Measurements from ENCODE around the gene MAPK1. TPM values are rescaled to one million over a fixed set of nuclear protein-coding genes. Genes with fewer than 3 reads are reported as not detected.

MAPK1 gene
- total RNA-seq, 3 donors from 2014 or later, result 126 to 131 (median 127) TPM

GRCh38 chr22:21835378-21835777, 32.1 kb downstream of the MAPK1 start:
- no peaks in the 10 kb centered on the region for H3K9me3 ChIP-seq
- intact Hi-C loops (cut with DNase I, micrococcal nuclease), result no loop called here
- ATAC-seq (no peak), DNase-seq (no peak)
- no peak overlapping the region for H3K4me3 ChIP-seq
- peaks cover 12% of the 10 kb centered on the region for H3K4me1 ChIP-seq (ENCODE audit: low read depth)
- no peak for TF ChIP-seq CTCF (IDR thresholded peaks at IDR 0.05)
- no peaks in the 10 kb centered on the region for H3K36me3 ChIP-seq (ENCODE audit: low read depth)

GRCh38 chr22:21834869-21835268, 32.6 kb downstream of the MAPK1 start:
- no peak for DNase-seq
- Histone ChIP-seq H3K36me3 (ENCODE audit: low read depth) (no peaks in the 10 kb centered on the region), H3K4me3 (no peak overlapping the region), H3K4me1 (ENCODE audit: low read depth) (peaks cover 12% of the 10 kb centered on the region), H3K9me3 (no peaks in the 10 kb centered on the region)
- no peak for ATAC-seq
- TF ChIP-seq CTCF (IDR thresholded peaks at IDR 0.05), result no peak
- intact Hi-C loops (cut with DNase I, micrococcal nuclease), result no loop called here

- Histone ChIP-seq H3K36me3 (ENCODE audit: low read depth) (no peaks in the 10 kb centered on the region), H3K4me3 (no peak overlapping the region), H3K9me3 (no peaks in the 10 kb centered on the region), H3K4me1 (ENCODE audit: low read depth) (peaks cover 10% of the 10 kb centered on the region)
- peak; percentile 17 for ATAC-seq
- no peak for TF ChIP-seq CTCF (IDR thresholded peaks at IDR 0.05)
- intact Hi-C loops (cut with DNase I, micrococcal nuclease), result no loop called here
- DNase-seq, result no peak
Observed at GRCh38 chr22:21832291-21833290, 34.9 kb downstream of the MAPK1 start.

GRCh38 chr22:21829523-21829922, 37.9 kb downstream of the MAPK1 start:
- Histone ChIP-seq H3K9me3 (no peaks in the 10 kb centered on the region), H3K4me1 (ENCODE audit: low read depth) (peaks cover 7% of the 10 kb centered on the region), H3K36me3 (ENCODE audit: low read depth) (no peaks in the 10 kb centered on the region), H3K4me3 (no peak overlapping the region)
- DNase-seq (no peak), ATAC-seq (no peak)
- no peak for TF ChIP-seq CTCF (IDR thresholded peaks at IDR 0.05)
- intact Hi-C loops (cut with DNase I, micrococcal nuclease), result no loop called here

- Histone ChIP-seq H3K36me3 (ENCODE audit: low read depth) (no peaks in the 10 kb centered on the region), H3K4me3 (no peak overlapping the region), H3K9me3 (no peaks in the 10 kb centered on the region), H3K4me1 (ENCODE audit: low read depth) (peaks cover 7% of the 10 kb centered on the region)
- no peak for DNase-seq
- intact Hi-C loops (cut with DNase I, micrococcal nuclease), result no loop called here
- no peak for ATAC-seq
- no peak for TF ChIP-seq CTCF (IDR thresholded peaks at IDR 0.05)
Observed at GRCh38 chr22:21828268-21828638, 39.2 kb downstream of the MAPK1 start.
